ENCODE data around the gene FAM32A.

FAM32A gene

GRCh38 chr19:16201011-16201391 is 15.8 kb downstream of the FAM32A start:
- TF ChIP-seq CTCF (IDR thresholded peaks at IDR 0.05; ENCODE audit: low read length, missing control alignments): no peak

GRCh38 chr19:16202320-16203255 is 17.4 kb downstream of the FAM32A start:
- H3K4me3 ChIP-seq (replicated peaks; ENCODE audit: low read depth, low read length): no peak overlapping the region
- no peak for DNase-seq (ENCODE audit: low read depth)
- no peak for TF ChIP-seq CTCF (IDR thresholded peaks at IDR 0.05; ENCODE audit: low read length, missing control alignments)

More at GRCh38 chr19:16201011-16201391, 15.8 kb downstream of the FAM32A start:
- no peak for DNase-seq (ENCODE audit: low read depth)
- no peak overlapping the region for H3K4me3 ChIP-seq (replicated peaks; ENCODE audit: low read depth, low read length)

GRCh38 chr19:16203256-16204004 is 18.2 kb downstream of the FAM32A start:
- no peak for TF ChIP-seq CTCF (IDR thresholded peaks at IDR 0.05; ENCODE audit: low read length, missing control alignments)
- H3K4me3 ChIP-seq (replicated peaks; ENCODE audit: low read depth, low read length): no peak overlapping the region
- DNase-seq (ENCODE audit: low read depth): no peak

DNA sequence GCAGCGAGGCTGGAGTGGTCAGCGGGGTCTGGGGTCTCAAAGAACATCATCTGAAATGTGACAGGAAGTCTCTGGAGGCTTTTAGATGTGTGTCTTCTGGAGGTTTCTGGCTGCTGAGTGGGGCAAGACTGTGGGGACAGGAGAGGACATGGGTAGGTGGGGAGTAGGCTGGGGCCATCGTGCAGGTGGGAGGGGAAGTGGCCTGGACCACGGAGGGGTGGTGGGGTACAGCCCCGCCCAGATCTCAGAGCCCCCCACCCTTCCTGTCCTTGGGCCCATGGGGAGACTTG is 18.7 kb downstream of the FAM32A start:
- TF ChIP-seq CTCF (IDR thresholded peaks at IDR 0.05; ENCODE audit: low read length, missing control alignments): no peak
- no peak for DNase-seq (ENCODE audit: low read depth)
- no peak overlapping the region for H3K4me3 ChIP-seq (replicated peaks; ENCODE audit: low read depth, low read length)

DNA sequence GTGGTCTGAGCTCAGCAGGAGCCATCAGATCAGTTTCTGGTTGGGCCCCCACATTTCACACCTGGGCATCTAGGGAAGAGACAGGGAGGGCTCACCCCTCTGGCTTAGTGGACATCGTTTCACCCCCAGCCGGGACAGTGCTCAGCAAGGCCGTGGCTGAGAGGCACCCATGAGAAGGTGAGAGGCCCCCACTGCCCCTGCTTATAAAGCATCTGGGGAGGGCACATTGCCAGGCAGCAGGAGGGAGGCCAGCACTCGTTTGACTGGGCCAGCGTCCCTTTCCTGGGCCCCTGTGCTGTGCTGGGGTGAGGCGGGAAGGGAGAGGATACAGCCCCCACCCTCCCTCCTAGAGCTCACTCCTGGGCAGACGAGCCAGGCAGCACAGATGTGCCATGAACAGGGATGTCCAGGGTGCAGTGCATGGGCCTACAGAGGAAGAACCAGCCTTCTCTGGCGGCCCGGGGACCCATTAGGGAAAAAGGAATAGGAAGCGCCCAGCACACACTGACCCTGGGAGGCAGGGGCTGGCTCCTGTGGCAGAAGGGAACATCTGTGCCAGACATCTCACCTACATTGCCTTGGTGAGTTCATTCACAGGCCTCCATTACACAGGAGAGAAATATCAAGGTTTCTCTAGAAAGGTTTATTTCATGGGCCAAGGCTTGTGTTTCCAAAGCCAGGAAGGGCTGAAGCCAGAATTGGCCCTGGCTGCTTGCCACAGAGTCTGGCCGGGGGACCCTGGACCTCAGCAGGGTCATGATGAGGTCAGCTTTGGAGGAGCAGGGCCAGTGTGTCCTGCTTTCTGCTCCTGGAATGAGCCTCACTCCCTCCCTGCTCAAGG is 20.2 kb downstream of the FAM32A start:
- TF ChIP-seq CTCF (IDR thresholded peaks at IDR 0.05; ENCODE audit: low read length, missing control alignments): no peak

GRCh38 chr19:16206046-16206605 is 20.9 kb downstream of the FAM32A start:
- TF ChIP-seq CTCF (IDR thresholded peaks at IDR 0.05; ENCODE audit: low read length, missing control alignments): no peak
- no peak for DNase-seq (ENCODE audit: low read depth)

More for the DNA sequence above, 20.2 kb downstream of the FAM32A start:
- no peak for DNase-seq (ENCODE audit: low read depth)
- H3K4me3 ChIP-seq (replicated peaks; ENCODE audit: low read depth, low read length): no peak overlapping the region

More at GRCh38 chr19:16206046-16206605, 20.9 kb downstream of the FAM32A start:
- H3K4me3 ChIP-seq (replicated peaks; ENCODE audit: low read depth, low read length): no peak overlapping the region

Measured in fibroblast of pulmonary artery (primary cell).